Neuron (in vitro differentiated cells): ENCODE data around the gene XPO4.
"Not testable (repeated sequence)": the region's sequence is repeated elsewhere in the genome, so short reads cannot be mapped to it uniquely, and the experiment has no call there.

Source experiments
- H2AFZ ChIP-seq: one replicate; pipeline ENCODE4 v1.6.1; 2013; ENCODE audit warnings: low read depth, mild to moderate bottlenecking, inconsistent platforms, low read length, moderate library complexity
- H3K27me3 ChIP-seq: one replicate; pipeline ENCODE4 v1.6.1; 2013; ENCODE audit warnings: low read length; ENCODE audit not compliant: insufficient read depth
- H3K36me3 ChIP-seq: one replicate; pipeline ENCODE4 v1.6.1; 2013; ENCODE audit warnings: low read length; ENCODE audit not compliant: insufficient read depth
- H3K4me1 ChIP-seq: one replicate; pipeline ENCODE4 v1.6.1; 2013; ENCODE audit warnings: low read length; ENCODE audit not compliant: insufficient read depth
- H3K4me3 ChIP-seq: 2 replicates; pipeline ENCODE4 v1.5.1; 2013; ENCODE audit warnings: mild to moderate bottlenecking, low read length, moderate library complexity
- H3K9me3 ChIP-seq: one replicate; pipeline ENCODE4 v1.6.1; 2013; ENCODE audit warnings: low read length

XPO4 gene

GRCh38 chr13:20760872-20761271, 141.7 kb downstream of the XPO4 start:
- peaks cover 4% of the 10 kb centered on the region for H3K9me3 ChIP-seq
- no peak overlapping the region for H2AFZ ChIP-seq
- H3K27me3 ChIP-seq = no peaks in the 10 kb centered on the region
- H3K4me1 ChIP-seq = no peaks in the 10 kb centered on the region
- no peak overlapping the region for H3K4me3 ChIP-seq
- H3K36me3 ChIP-seq = no peaks in the 10 kb centered on the region

DNA sequence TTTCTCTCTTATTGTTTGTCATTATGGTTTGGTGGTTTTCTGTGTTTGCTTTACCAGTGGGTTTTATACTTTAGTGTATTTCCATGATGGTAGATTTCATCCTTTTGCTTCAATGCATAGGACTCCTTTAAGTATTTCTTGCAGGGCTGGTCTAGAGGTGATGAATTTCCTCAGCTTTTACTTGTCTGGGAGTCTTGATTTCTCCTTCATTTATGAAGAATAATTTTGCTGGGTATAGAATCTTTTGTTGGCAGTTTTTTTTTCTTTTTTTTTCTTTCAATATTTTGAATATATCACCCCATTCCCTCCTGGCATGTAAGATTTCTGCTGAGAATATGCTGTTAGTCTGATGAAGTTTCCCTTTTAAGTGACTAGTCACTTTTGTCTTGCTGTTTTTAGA, 148.5 kb downstream of the XPO4 start:
- H3K4me1 ChIP-seq = no peaks in the 10 kb centered on the region
- H3K27me3 ChIP-seq = no peaks in the 10 kb centered on the region
- H3K4me3 ChIP-seq = no peak overlapping the region
- H3K36me3 ChIP-seq = no peaks in the 10 kb centered on the region
- no peak overlapping the region for H2AFZ ChIP-seq
- peaks cover 14% of the 10 kb centered on the region for H3K9me3 ChIP-seq

DNA sequence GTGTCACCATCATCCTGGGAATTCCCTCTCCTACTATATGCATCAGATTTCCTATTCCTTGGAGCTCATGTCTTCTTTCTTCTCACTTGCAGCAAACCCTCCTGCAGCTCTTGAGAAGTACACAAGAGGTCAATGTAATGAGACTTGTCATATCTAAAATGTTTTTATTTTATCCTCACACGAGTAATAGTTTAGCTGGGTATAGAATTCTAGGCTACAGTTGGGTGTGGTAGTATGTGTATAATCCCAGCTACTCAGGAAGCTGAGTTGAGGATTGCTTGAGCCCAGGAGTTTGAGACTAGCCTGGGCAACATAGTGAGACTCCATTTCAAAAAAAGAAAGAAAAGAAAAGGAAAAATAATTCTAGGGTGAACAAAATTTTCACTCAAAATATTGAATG, 153.2 kb downstream of the XPO4 start:
- Histone ChIP-seq H3K4me1 (no peaks in the 10 kb centered on the region), H3K36me3 (no peaks in the 10 kb centered on the region), H3K9me3 (peaks cover 8% of the 10 kb centered on the region), H3K27me3 (no peaks in the 10 kb centered on the region), H2AFZ (no peak overlapping the region), H3K4me3 (no peak overlapping the region)

GRCh38 chr13:20743830-20744404, 158.6 kb downstream of the XPO4 start:
- H3K36me3 ChIP-seq, H3K4me3 ChIP-seq, H3K27me3 ChIP-seq, H3K9me3 ChIP-seq, H2AFZ ChIP-seq, H3K4me1 ChIP-seq: not testable (repeated sequence)

- peaks cover 5% of the 10 kb centered on the region for H3K36me3 ChIP-seq
- no peaks in the 10 kb centered on the region for H3K27me3 ChIP-seq
- no peak overlapping the region for H3K4me3 ChIP-seq
- no peaks in the 10 kb centered on the region for H3K4me1 ChIP-seq
- peaks cover 8% of the 10 kb centered on the region for H3K9me3 ChIP-seq
- no peak overlapping the region for H2AFZ ChIP-seq
Observed at GRCh38 chr13:20740021-20740420, 162.5 kb downstream of the XPO4 start.

DNA sequence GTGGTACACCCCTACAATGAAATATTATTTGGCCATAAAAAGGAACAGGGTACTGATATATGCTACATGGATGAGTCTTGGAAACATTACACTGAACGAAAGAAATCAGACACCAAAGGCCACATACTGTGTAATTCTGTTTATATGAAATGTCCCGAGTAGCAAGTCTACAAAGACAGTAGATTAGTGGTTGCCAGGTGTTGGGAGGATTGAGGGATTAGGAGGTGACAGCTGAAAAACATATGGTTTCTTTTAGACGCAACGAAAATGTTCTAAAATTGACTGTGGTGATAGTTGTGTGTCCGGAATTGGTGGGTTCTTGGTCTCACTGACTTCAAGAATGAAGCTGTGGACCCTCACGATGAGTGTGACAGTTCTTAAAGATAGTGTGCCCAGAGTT, 163.9 kb downstream of the XPO4 start:
- peaks cover 5% of the 10 kb centered on the region for H3K36me3 ChIP-seq
- H2AFZ ChIP-seq = no peak overlapping the region
- H3K4me3 ChIP-seq = no peak overlapping the region
- H3K4me1 ChIP-seq = no peaks in the 10 kb centered on the region
- peaks cover 8% of the 10 kb centered on the region for H3K9me3 ChIP-seq
- no peaks in the 10 kb centered on the region for H3K27me3 ChIP-seq

GRCh38 chr13:20729633-20730585, 172.6 kb downstream of the XPO4 start:
- Histone ChIP-seq H3K9me3 (no peaks in the 10 kb centered on the region), H3K27me3 (no peaks in the 10 kb centered on the region), H3K36me3 (peaks cover 3% of the 10 kb centered on the region), H2AFZ (no peak overlapping the region), H3K4me3 (no peak overlapping the region), H3K4me1 (no peaks in the 10 kb centered on the region)

GRCh38 chr13:20728579-20729311, 173.8 kb downstream of the XPO4 start:
- no peaks in the 10 kb centered on the region for H3K27me3 ChIP-seq
- no peaks in the 10 kb centered on the region for H3K4me1 ChIP-seq
- H3K9me3 ChIP-seq = no peaks in the 10 kb centered on the region
- H2AFZ ChIP-seq = no peak overlapping the region
- no peak overlapping the region for H3K4me3 ChIP-seq
- peaks cover 3% of the 10 kb centered on the region for H3K36me3 ChIP-seq

DNA sequence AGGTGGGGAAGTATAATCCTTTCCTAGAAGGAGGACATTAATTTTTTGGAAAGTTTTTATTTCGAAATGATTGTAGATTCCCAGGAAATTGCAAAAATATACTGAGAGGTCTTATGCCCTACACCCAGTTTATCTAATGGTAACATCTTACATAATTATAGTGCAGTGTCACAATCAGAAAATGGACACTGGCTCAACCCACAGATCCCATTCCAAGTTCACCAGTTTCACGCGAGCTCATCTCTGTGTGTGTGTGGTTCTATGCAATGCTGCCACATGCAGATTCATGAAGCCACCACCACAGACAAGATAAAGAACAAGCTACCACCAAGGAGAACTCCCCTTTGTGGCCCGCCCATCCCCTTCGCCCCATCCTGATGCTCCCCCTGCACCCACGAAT, 174.7 kb downstream of the XPO4 start:
- no peaks in the 10 kb centered on the region for H3K4me1 ChIP-seq
- no peaks in the 10 kb centered on the region for H3K9me3 ChIP-seq
- H3K4me3 ChIP-seq = no peak overlapping the region

More for the DNA sequence above, 174.7 kb downstream of the XPO4 start:
- Histone ChIP-seq H3K36me3 (peaks cover 3% of the 10 kb centered on the region), H3K27me3 (no peaks in the 10 kb centered on the region), H2AFZ (no peak overlapping the region)
